ENCODE data around the gene STKLD1.

- TF ChIP-seq CTCF (IDR thresholded peaks at IDR 0.05) (no peak), EZH2 (IDR thresholded peaks at IDR 0.05; ENCODE audit: borderline replicate concordance, insufficient read depth, low read depth, low read length, poor library complexity, severe bottlenecking) (no peak)
Measured at GRCh38 chr9:133449760-133450159, 73.6 kb downstream of the STKLD1 start.
